ENCODE measurements around the gene BCAS3.
A peak's percentile ranks its signal among the peaks of the same experiment; 100 is the strongest.

BCAS3 gene

GRCh38 chr17:61232871-61233270 lies 555.2 kb downstream of the BCAS3 start:
- no peaks in the 10 kb centered on the region for H3K79me1 ChIP-seq (replicated peaks; ENCODE audit: low read length, poor library complexity, severe bottlenecking)
- H3K4me1 ChIP-seq (ENCODE audit: control insufficient read depth, insufficient read depth, low read depth, low read length) = peaks cover 2% of the 10 kb centered on the region
- H2BK15ac ChIP-seq (ENCODE audit: low read depth, poor library complexity, severe bottlenecking) = no peak overlapping the region
- H4K91ac ChIP-seq (ENCODE audit: low read length) = no peak overlapping the region
- H3K27me3 ChIP-seq (ENCODE audit: control insufficient read depth in 1 of 2, insufficient read depth in 1 of 2, low read length in 2 of 2) = no peaks in the 10 kb centered on the region
- no peak overlapping the region for H3K27ac ChIP-seq (ENCODE audit: low read length, poor library complexity, severe bottlenecking)
- H4K8ac ChIP-seq (ENCODE audit: low read length) = no peak overlapping the region
- no peak overlapping the region for H2AK5ac ChIP-seq (ENCODE audit: low read length, severe bottlenecking)
- H3K18ac ChIP-seq (ENCODE audit: low read depth in 1 of 2, low read length in 2 of 2) = peak overlapping the region in 1 of 2 experiments; percentile 62
- no peaks in the 10 kb centered on the region for H3K9me3 ChIP-seq (ENCODE audit: control insufficient read depth, low read length)
- H3K36me3 ChIP-seq (ENCODE audit: control insufficient read depth in 1 of 2, insufficient read depth in 2 of 2, low read depth in 1 of 2, low read length in 2 of 2) = no peaks in the 10 kb centered on the region
- H3K9ac ChIP-seq (ENCODE audit: low read length) = no peak overlapping the region
- no peak overlapping the region for H3K14ac ChIP-seq (ENCODE audit: low read length in 2 of 2)
- no peak overlapping the region for H3K4ac ChIP-seq (ENCODE audit: low read depth in 1 of 2, low read length in 2 of 2)
- H2BK120ac ChIP-seq (ENCODE audit: low read depth, low read length) = no peak overlapping the region
- H3K4me3 ChIP-seq (ENCODE audit: insufficient read depth in 1 of 2, low read depth in 1 of 2, low read length in 2 of 2) = no peak overlapping the region
- no peak overlapping the region for H2BK5ac ChIP-seq (ENCODE audit: low read depth, low read length, poor library complexity, severe bottlenecking)
- no peak overlapping the region for H2BK12ac ChIP-seq (ENCODE audit: low read length in 2 of 2)
- WGBS = 54% methylated on average over 2 of the region's 3 CpGs
- DNase-seq = no peak
- no peak overlapping the region for H3K23ac ChIP-seq (ENCODE audit: low read length in 2 of 2)
- no peak overlapping the region for H2AFZ ChIP-seq (ENCODE audit: low read depth, low read length)
- H3K4me2 ChIP-seq (ENCODE audit: low read length, poor library complexity, severe bottlenecking) = no peak overlapping the region

GRCh38 chr17:61233991-61234750 lies 556.5 kb downstream of the BCAS3 start:
- H3K9me3 ChIP-seq (ENCODE audit: control insufficient read depth, low read length) = no peaks in the 10 kb centered on the region
- H2BK15ac ChIP-seq (ENCODE audit: low read depth, poor library complexity, severe bottlenecking) = no peak overlapping the region
- H3K4me2 ChIP-seq (ENCODE audit: low read length, poor library complexity, severe bottlenecking) = no peak overlapping the region
- peak overlapping the region; percentile 50 to 72 for H3K18ac ChIP-seq (ENCODE audit: low read depth in 1 of 2, low read length in 2 of 2)
- no peak overlapping the region for H3K4me3 ChIP-seq (ENCODE audit: insufficient read depth in 1 of 2, low read depth in 1 of 2, low read length in 2 of 2)
- H2BK5ac ChIP-seq (ENCODE audit: low read depth, low read length, poor library complexity, severe bottlenecking) = no peak overlapping the region
- no peak overlapping the region for H3K14ac ChIP-seq (ENCODE audit: low read length in 2 of 2)
- H3K27me3 ChIP-seq (ENCODE audit: control insufficient read depth in 1 of 2, insufficient read depth in 1 of 2, low read length in 2 of 2) = no peaks in the 10 kb centered on the region
- H2BK12ac ChIP-seq (ENCODE audit: low read length in 2 of 2) = peak overlapping the region in 1 of 2 experiments; percentile 21
- H3K4me1 ChIP-seq (ENCODE audit: control insufficient read depth, insufficient read depth, low read depth, low read length) = peaks cover 5% of the 10 kb centered on the region
- H4K8ac ChIP-seq (ENCODE audit: low read length) = no peak overlapping the region
- H2AFZ ChIP-seq (ENCODE audit: low read depth, low read length) = no peak overlapping the region
- H4K91ac ChIP-seq (ENCODE audit: low read length) = no peak overlapping the region
- H3K36me3 ChIP-seq (ENCODE audit: control insufficient read depth in 1 of 2, insufficient read depth in 2 of 2, low read depth in 1 of 2, low read length in 2 of 2) = no peaks in the 10 kb centered on the region
- no peak overlapping the region for H3K9ac ChIP-seq (ENCODE audit: low read length)
- no peak overlapping the region for H3K23ac ChIP-seq (ENCODE audit: low read length in 2 of 2)
- H3K4ac ChIP-seq (ENCODE audit: low read depth in 1 of 2, low read length in 2 of 2) = no peak overlapping the region
- no peak overlapping the region for H2BK120ac ChIP-seq (ENCODE audit: low read depth, low read length)
- no peak overlapping the region for H2AK5ac ChIP-seq (ENCODE audit: low read length, severe bottlenecking)
- 92% methylated on average over 1 of the region's 1 CpG for WGBS
- no peaks in the 10 kb centered on the region for H3K79me1 ChIP-seq (replicated peaks; ENCODE audit: low read length, poor library complexity, severe bottlenecking)
- H3K27ac ChIP-seq (ENCODE audit: low read length, poor library complexity, severe bottlenecking) = no peak overlapping the region
- DNase-seq = no peak

GRCh38 chr17:61235001-61235826 lies 557.6 kb downstream of the BCAS3 start:
- Histone ChIP-seq H3K36me3 (ENCODE audit: control insufficient read depth in 1 of 2, insufficient read depth in 2 of 2, low read depth in 1 of 2, low read length in 2 of 2) (no peaks in the 10 kb centered on the region), H3K14ac (ENCODE audit: low read length in 2 of 2) (no peak overlapping the region), H2AK5ac (ENCODE audit: low read length, severe bottlenecking) (no peak overlapping the region), H4K91ac (ENCODE audit: low read length) (peak overlapping the region; percentile 66), H3K4me3 (ENCODE audit: insufficient read depth in 1 of 2, low read depth in 1 of 2, low read length in 2 of 2) (no peak overlapping the region), H3K23ac (ENCODE audit: low read length in 2 of 2) (no peak overlapping the region), H3K9me3 (ENCODE audit: control insufficient read depth, low read length) (no peaks in the 10 kb centered on the region), H3K18ac (ENCODE audit: low read depth in 1 of 2, low read length in 2 of 2) (peak overlapping the region in 1 of 2 experiments; percentile 73), H3K4me1 (ENCODE audit: control insufficient read depth, insufficient read depth, low read depth, low read length) (peaks cover 5% of the 10 kb centered on the region), H3K27ac (ENCODE audit: low read length, poor library complexity, severe bottlenecking) (no peak overlapping the region), H2BK5ac (ENCODE audit: low read depth, low read length, poor library complexity, severe bottlenecking) (no peak overlapping the region), H4K8ac (ENCODE audit: low read length) (peak overlapping the region; percentile 76), H3K27me3 (ENCODE audit: control insufficient read depth in 1 of 2, insufficient read depth in 1 of 2, low read length in 2 of 2) (no peaks in the 10 kb centered on the region), H3K4me2 (ENCODE audit: low read length, poor library complexity, severe bottlenecking) (no peak overlapping the region), H3K4ac (ENCODE audit: low read depth in 1 of 2, low read length in 2 of 2) (peak overlapping the region in 1 of 2 experiments; percentile 58), H2BK12ac (ENCODE audit: low read length in 2 of 2) (peak overlapping the region in 1 of 2 experiments; percentile 88), H3K79me1 (replicated peaks; ENCODE audit: low read length, poor library complexity, severe bottlenecking) (no peaks in the 10 kb centered on the region), H2AFZ (ENCODE audit: low read depth, low read length) (no peak overlapping the region), H2BK15ac (ENCODE audit: low read depth, poor library complexity, severe bottlenecking) (no peak overlapping the region), H3K9ac (ENCODE audit: low read length) (peak overlapping the region; percentile 48), H2BK120ac (ENCODE audit: low read depth, low read length) (no peak overlapping the region)
- DNase-seq = no peak
- 72% methylated on average over 14 of the region's 15 CpGs for WGBS

GRCh38 chr17:61235827-61236197 lies 558.2 kb downstream of the BCAS3 start:
- H3K4me2 ChIP-seq (ENCODE audit: low read length, poor library complexity, severe bottlenecking) = no peak overlapping the region
- H3K9me3 ChIP-seq (ENCODE audit: control insufficient read depth, low read length) = no peaks in the 10 kb centered on the region
- no peak overlapping the region for H3K23ac ChIP-seq (ENCODE audit: low read length in 2 of 2)
- H3K4me1 ChIP-seq (ENCODE audit: control insufficient read depth, insufficient read depth, low read depth, low read length) = peaks cover 5% of the 10 kb centered on the region
- no peak overlapping the region for H3K27ac ChIP-seq (ENCODE audit: low read length, poor library complexity, severe bottlenecking)
- H2AK5ac ChIP-seq (ENCODE audit: low read length, severe bottlenecking) = no peak overlapping the region
- no peak overlapping the region for H2BK15ac ChIP-seq (ENCODE audit: low read depth, poor library complexity, severe bottlenecking)
- no peaks in the 10 kb centered on the region for H3K36me3 ChIP-seq (ENCODE audit: control insufficient read depth in 1 of 2, insufficient read depth in 2 of 2, low read depth in 1 of 2, low read length in 2 of 2)
- peak overlapping the region; percentile 95 for H4K8ac ChIP-seq (ENCODE audit: low read length)
- peak overlapping the region; percentile 43 for H2BK120ac ChIP-seq (ENCODE audit: low read depth, low read length)
- H3K4me3 ChIP-seq (ENCODE audit: insufficient read depth in 1 of 2, low read depth in 1 of 2, low read length in 2 of 2) = no peak overlapping the region
- no peaks in the 10 kb centered on the region for H3K27me3 ChIP-seq (ENCODE audit: control insufficient read depth in 1 of 2, insufficient read depth in 1 of 2, low read length in 2 of 2)
- peak; percentile 67 for DNase-seq
- no peak overlapping the region for H2AFZ ChIP-seq (ENCODE audit: low read depth, low read length)
- H3K4ac ChIP-seq (ENCODE audit: low read depth in 1 of 2, low read length in 2 of 2) = no peak overlapping the region
- H3K79me1 ChIP-seq (replicated peaks; ENCODE audit: low read length, poor library complexity, severe bottlenecking) = no peaks in the 10 kb centered on the region
- WGBS = 13% methylated on average over 5 of the region's 5 CpGs
- no peak overlapping the region for H3K14ac ChIP-seq (ENCODE audit: low read length in 2 of 2)
- H2BK12ac ChIP-seq (ENCODE audit: low read length in 2 of 2) = peak overlapping the region in 1 of 2 experiments; percentile 94
- peak overlapping the region; percentile 90 to 95 for H3K18ac ChIP-seq (ENCODE audit: low read depth in 1 of 2, low read length in 2 of 2)
- peak overlapping the region; percentile 48 for H3K9ac ChIP-seq (ENCODE audit: low read length)
- peak overlapping the region; percentile 39 for H4K91ac ChIP-seq (ENCODE audit: low read length)
- H2BK5ac ChIP-seq (ENCODE audit: low read depth, low read length, poor library complexity, severe bottlenecking) = no peak overlapping the region

Measured in mesenchymal stem cell (in vitro differentiated cells and primary cell).